GM08714 (cell line): ENCODE measurements around the gene ZNF614.
A peak's percentile ranks its signal among the peaks of the same experiment; 100 is the strongest.
"Not testable (repeated sequence)": the region's sequence is repeated elsewhere in the genome, so short reads cannot be mapped to it uniquely, and the experiment has no call there.

ENCODE experiments used
- H3K4me3 ChIP-seq: fragments of 200-500 bp; sonication (Bioruptor generic); 2 replicates; pipeline ENCODE4 v1.5.1; 2014; ENCODE audit warnings: mild to moderate bottlenecking, low read length, inconsistent platforms
- ZNF274 ChIP-seq: IDR thresholded peaks from 2 replicates; pipeline ENCODE4 v1.6.1; 2012; ENCODE audit warnings: mild to moderate bottlenecking, low read depth, low read length

ZNF614 gene

GRCh38 chr19:52028027-52028779 is at the start of gene ZNF614:
Gene ZNF614, minus strand, starts transcription at chr19:52028379. Its CDS starts 2,634 bp downstream, at chr19:52025745.
- H3K4me3 ChIP-seq: peak within 1 kb of the TSS; percentile 68
- no peak for TF ChIP-seq ZNF274

DNA sequence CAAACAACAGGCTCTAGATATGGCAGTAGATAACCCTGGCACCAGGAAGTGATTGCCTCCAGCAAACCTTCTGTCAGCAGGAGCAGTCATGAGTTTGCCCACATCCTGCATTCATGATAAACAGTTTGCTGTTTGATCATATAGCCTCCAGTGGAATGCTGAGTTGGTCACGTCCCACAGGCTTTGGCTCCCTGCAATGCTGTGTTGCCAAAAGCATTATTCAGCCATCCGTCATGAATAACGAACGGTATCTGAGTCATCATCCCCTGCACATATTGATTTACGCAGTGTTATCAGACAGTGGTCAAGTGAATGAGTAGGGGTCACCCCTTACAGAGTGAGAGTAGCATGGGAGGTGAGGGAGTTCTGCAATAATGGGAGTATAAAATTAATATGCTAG is 42.3 kb upstream of the ZNF614 start:
- TF ChIP-seq ZNF274: no peak
- no peak overlapping the region for H3K4me3 ChIP-seq

DNA sequence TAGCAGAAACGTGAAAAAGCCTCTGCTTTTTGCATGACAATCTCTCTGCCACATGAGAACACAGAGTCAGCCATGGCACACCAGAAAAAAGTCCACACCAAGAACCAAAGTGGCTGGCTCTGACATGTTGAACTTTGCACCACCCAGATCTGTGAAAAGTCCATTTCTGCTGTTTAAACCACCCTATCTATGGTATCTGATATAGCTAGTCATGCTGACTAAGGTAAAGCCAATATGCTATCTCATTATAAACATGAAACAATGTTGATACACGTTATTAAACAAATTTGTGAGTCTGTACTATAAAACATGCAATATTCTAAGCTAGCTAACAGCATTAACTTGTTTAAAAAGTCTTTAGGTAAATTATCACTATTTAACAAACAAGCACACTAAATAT is 41.5 kb upstream of the ZNF614 start:
- no peak for TF ChIP-seq ZNF274
- no peak overlapping the region for H3K4me3 ChIP-seq

DNA sequence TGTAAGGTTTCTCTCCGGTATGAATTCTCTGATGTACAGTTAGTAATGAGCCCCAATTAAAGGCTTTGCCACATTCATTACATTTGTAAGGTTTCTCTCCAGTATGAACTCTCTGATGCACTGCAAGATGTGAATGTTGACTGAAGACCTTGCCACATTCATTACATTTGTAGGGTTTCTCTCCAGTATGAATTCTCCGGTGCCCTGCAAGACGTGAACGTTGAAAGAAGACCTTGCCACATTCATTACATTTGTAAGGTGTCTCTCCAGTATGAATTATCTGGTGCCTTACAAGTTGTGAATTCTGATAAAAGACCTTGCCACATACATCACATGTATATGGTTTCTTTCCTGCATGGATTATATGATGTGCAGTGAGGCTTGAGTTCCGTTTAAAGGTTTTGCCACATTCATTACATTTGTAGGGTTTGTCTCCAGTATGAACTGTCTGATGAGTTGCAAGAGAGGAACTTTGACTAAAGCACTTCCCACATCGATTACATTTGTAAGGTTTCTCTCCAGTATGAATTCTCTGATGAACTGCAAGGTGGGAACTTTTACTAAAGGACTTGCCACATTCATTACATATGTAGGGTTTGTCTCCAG is 38.2 kb upstream of the ZNF614 start:
- peak; percentile 85 for TF ChIP-seq ZNF274
- H3K4me3 ChIP-seq: no peak overlapping the region

- no peak overlapping the region for H3K4me3 ChIP-seq
Measured at GRCh38 chr19:52065399-52065798, 37.2 kb upstream of the ZNF614 start.

GRCh38 chr19:52056480-52056879 is 28.3 kb upstream of the ZNF614 start:
- H3K4me3 ChIP-seq: not testable (repeated sequence)

More at GRCh38 chr19:52065399-52065798, 37.2 kb upstream of the ZNF614 start:
- peak; percentile 74 for TF ChIP-seq ZNF274

- not testable (repeated sequence) for H3K4me3 ChIP-seq
Measured at GRCh38 chr19:52051736-52052135, 23.6 kb upstream of the ZNF614 start.

- no peak for TF ChIP-seq ZNF274
- H3K4me3 ChIP-seq: peak within 1 kb of the TSS; percentile 81
Measured at GRCh38 chr19:52048555-52049501, 20.6 kb upstream of the ZNF614 start, which contains the start of gene ZNF432. Gene ZNF432, minus strand, starts transcription at chr19:52048838. Its CDS starts 1,970 bp downstream, at chr19:52046868.

- no peak for TF ChIP-seq ZNF274
- no peak overlapping the region for H3K4me3 ChIP-seq
Measured at GRCh38 chr19:52039169-52039568, 11.0 kb upstream of the ZNF614 start.

DNA sequence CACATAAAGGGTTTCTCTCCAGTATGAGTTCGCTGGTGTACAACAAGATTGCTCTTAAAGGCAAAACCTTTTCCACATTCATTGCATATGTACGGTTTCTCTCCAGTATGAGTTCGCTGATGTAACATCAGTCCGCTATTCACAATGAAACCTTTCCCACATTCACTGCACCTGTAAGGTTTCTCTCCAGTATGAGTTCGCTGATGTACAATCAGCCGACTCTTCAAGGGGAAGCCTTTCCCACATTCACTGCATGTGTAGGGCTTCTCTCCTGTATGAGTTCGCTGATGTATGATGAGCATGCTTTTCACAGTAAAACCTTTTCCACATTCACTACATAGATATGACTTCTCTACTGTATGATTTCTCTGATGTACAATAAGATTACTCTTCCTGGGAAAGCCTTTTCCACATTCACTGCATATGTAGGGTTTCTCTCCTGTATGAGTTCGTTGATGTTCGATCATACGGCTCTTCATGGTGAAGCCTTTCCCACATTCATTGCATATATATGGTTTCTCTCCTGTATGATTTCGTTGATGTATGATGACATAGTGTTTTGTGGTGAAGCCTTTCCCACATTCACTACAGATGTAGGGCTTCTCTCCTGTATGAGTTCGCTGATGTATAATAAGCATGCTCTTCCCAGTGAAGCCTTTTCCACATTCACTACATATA is 6.0 kb upstream of the ZNF614 start:
- peak; percentile 62 for TF ChIP-seq ZNF274
- H3K4me3 ChIP-seq: no peak overlapping the region

DNA sequence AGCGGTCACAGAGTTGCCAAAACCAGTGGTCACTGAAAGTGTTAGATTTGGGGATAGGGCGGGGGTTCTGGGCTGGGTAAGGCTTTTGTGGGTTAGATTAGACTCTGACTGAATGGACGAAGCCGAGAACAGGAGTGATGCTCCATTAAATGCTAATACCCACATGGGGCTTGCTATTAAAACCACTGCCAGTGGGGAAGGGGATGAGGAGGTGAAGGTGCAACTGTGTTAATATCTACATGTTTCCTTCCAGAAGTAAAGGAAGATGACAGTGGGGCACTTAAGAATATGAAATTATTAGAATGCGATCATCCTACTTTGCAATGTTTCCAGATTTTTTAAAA is 573 bp upstream of the ZNF614 start:
- no peak for TF ChIP-seq ZNF274
- H3K4me3 ChIP-seq: peak overlapping the region; percentile 68

- H3K4me3 ChIP-seq: not testable (repeated sequence)
Measured at GRCh38 chr19:52026255-52026990, 1.8 kb downstream of the ZNF614 start.

GRCh38 chr19:52024478-52024877 is 3.7 kb downstream of the ZNF614 start:
- H3K4me3 ChIP-seq: not testable (repeated sequence)

- H3K4me3 ChIP-seq: no peak overlapping the region
- TF ChIP-seq ZNF274: no peak
Measured at GRCh38 chr19:52022193-52022592, 6.0 kb downstream of the ZNF614 start.
